ENCODE results near the gene KCNF1.

DNA sequence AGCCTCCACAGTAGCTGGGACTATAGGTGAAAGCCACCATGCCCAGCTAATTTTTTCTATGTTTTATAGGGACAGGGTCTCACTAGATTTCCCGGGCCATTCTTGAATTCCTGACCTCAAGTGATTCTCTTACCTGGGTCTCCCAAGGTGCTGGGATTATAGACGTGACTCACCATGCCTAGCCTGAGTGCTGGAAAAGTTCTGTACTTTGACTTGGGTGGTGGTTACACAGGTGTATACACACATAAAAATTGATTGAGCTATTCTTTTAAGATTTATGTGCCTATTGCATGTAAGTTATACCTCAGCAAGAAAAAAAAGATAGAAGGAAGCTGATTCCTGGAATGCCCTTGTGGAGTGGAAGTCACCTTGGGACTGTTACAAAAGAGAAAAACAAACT is 34.8 kb upstream of the KCNF1 start:
- no peak for TF ChIP-seq EZH2phosphoT487 (IDR thresholded peaks at IDR 0.05; ENCODE audit: insufficient read depth, low read depth)
- no peak for TF ChIP-seq EZH2 (IDR thresholded peaks at IDR 0.05; ENCODE audit: insufficient read depth, poor library complexity, severe bottlenecking)

Measured in GM23248 (cell line).